ENCODE results near the gene SDK1. TPM values are rescaled to one million over a fixed set of nuclear protein-coding genes. Genes with fewer than 3 reads are reported as not detected.

The SDK1 gene
- total RNA-seq, 2 donors from 2014 or later = 3.1 to 3.6 TPM

- Histone ChIP-seq H3K27ac (no peak overlapping the region), H3K36me3 (no peaks in the 10 kb centered on the region), H3K4me3 (no peak overlapping the region), H3K4me1 (no peaks in the 10 kb centered on the region), H3K9me3 (no peaks in the 10 kb centered on the region), H3K27me3 (no peaks in the 10 kb centered on the region)
- TF ChIP-seq CTCF (IDR thresholded peaks at IDR 0.05) = no peak
- DNase-seq (ENCODE audit: low spot score) = no peak
Observed at GRCh38 chr7:3533040-3533439, 232.0 kb downstream of the SDK1 start.

GRCh38 chr7:3537210-3537875 lies 236.3 kb downstream of the SDK1 start:
- H3K4me3 ChIP-seq = no peak overlapping the region
- no peak overlapping the region for H3K27ac ChIP-seq
- H3K4me1 ChIP-seq = no peaks in the 10 kb centered on the region
- no peaks in the 10 kb centered on the region for H3K9me3 ChIP-seq
- no peaks in the 10 kb centered on the region for H3K27me3 ChIP-seq
- no peak for TF ChIP-seq CTCF (IDR thresholded peaks at IDR 0.05)
- DNase-seq (ENCODE audit: low spot score) = no peak
- H3K36me3 ChIP-seq = no peaks in the 10 kb centered on the region

- H3K9me3 ChIP-seq = no peaks in the 10 kb centered on the region
- no peak overlapping the region for H3K27ac ChIP-seq
- H3K4me3 ChIP-seq = no peak overlapping the region
- no peaks in the 10 kb centered on the region for H3K4me1 ChIP-seq
- no peaks in the 10 kb centered on the region for H3K36me3 ChIP-seq
- no peak for DNase-seq (ENCODE audit: low spot score)
- TF ChIP-seq CTCF (IDR thresholded peaks at IDR 0.05) = no peak
- H3K27me3 ChIP-seq = no peaks in the 10 kb centered on the region
Observed at GRCh38 chr7:3538041-3538440, 237.0 kb downstream of the SDK1 start.

- no peak for TF ChIP-seq CTCF (IDR thresholded peaks at IDR 0.05)
- Histone ChIP-seq H3K4me1 (no peaks in the 10 kb centered on the region), H3K27ac (no peak overlapping the region), H3K36me3 (no peaks in the 10 kb centered on the region), H3K9me3 (no peaks in the 10 kb centered on the region), H3K4me3 (no peak overlapping the region), H3K27me3 (no peaks in the 10 kb centered on the region)
- DNase-seq (ENCODE audit: low spot score) = no peak
Observed at GRCh38 chr7:3540456-3541220, 239.6 kb downstream of the SDK1 start.

GRCh38 chr7:3544202-3544601 lies 243.2 kb downstream of the SDK1 start:
- no peaks in the 10 kb centered on the region for H3K36me3 ChIP-seq

More at GRCh38 chr7:3544202-3544601, 243.2 kb downstream of the SDK1 start:
- H3K9me3 ChIP-seq = no peaks in the 10 kb centered on the region
- no peak for TF ChIP-seq CTCF (IDR thresholded peaks at IDR 0.05)
- no peak overlapping the region for H3K27ac ChIP-seq
- no peaks in the 10 kb centered on the region for H3K4me1 ChIP-seq
- no peak overlapping the region for H3K4me3 ChIP-seq
- DNase-seq (ENCODE audit: low spot score) = no peak
- no peaks in the 10 kb centered on the region for H3K27me3 ChIP-seq

All from right atrium auricular region (tissue), 2 donors.